Neural progenitor cell (in vitro differentiated cells): Measurements from ENCODE around the gene CDRT15.

Experiments used
- EZH2 ChIP-seq: fragments of 200-600 bp; sonication (generic); IDR thresholded peaks from 2 replicates; pipeline ENCODE4 v1.6.1; 2017; ENCODE audit warnings: antibody characterized with exemption, mild to moderate bottlenecking, moderate library complexity
- TF ChIP-seq, protein P1 (sequence below): fragments of 200-600 bp; sonication (generic); IDR thresholded peaks from 2 replicates; pipeline ENCODE4 v1.5.1; 2017; ENCODE audit warnings: antibody characterized with exemption, mild to moderate bottlenecking

- TF ChIP-seq, protein P1, sequence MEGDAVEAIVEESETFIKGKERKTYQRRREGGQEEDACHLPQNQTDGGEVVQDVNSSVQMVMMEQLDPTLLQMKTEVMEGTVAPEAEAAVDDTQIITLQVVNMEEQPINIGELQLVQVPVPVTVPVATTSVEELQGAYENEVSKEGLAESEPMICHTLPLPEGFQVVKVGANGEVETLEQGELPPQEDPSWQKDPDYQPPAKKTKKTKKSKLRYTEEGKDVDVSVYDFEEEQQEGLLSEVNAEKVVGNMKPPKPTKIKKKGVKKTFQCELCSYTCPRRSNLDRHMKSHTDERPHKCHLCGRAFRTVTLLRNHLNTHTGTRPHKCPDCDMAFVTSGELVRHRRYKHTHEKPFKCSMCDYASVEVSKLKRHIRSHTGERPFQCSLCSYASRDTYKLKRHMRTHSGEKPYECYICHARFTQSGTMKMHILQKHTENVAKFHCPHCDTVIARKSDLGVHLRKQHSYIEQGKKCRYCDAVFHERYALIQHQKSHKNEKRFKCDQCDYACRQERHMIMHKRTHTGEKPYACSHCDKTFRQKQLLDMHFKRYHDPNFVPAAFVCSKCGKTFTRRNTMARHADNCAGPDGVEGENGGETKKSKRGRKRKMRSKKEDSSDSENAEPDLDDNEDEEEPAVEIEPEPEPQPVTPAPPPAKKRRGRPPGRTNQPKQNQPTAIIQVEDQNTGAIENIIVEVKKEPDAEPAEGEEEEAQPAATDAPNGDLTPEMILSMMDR = no peak
- TF ChIP-seq EZH2 = no peak
Observed at GRCh38 chr17:14214271-14214670, 22.4 kb downstream of the CDRT15 start.
